HEK293 (cell line): ENCODE data around the gene FOXRED1.

Experiments
- CTCF ChIA-PET: fragments of 350-600 bp; formaldehyde crosslinking; extraction: SDS; loops from one replicate; lab custom pipeline; 2021; ENCODE audit warnings: antibody characterized with exemption; lab: Yijun Ruan, JAX
- POLR2A ChIA-PET: fragments of 300-600 bp; formaldehyde crosslinking; extraction: SDS; loops from one replicate; lab custom pipeline; 2020; ENCODE audit warnings: antibody characterized with exemption, inconsistent platforms; lab: Yijun Ruan, JAX
- H3K27ac ChIP-seq: fragments of 200-500 bp; sonication (Bioruptor generic); 2 replicates; pipeline ENCODE4 v1.5.1; 2014; ENCODE audit warnings: low read depth, low read length, control low read depth, inconsistent platforms; ENCODE audit errors: extremely low read depth
- H3K36me3 ChIP-seq, 2 experiments: fragments of 200-500 bp in 1 of 2; sonication (Bioruptor generic) in 1 of 2; 1 replicate in 1 of 2; 2 replicates in 1 of 2; pipeline ENCODE4 v1.5.1; 2014 to 2017; ENCODE audit warnings: inconsistent platforms in 2 of 2, low read length in 2 of 2; ENCODE audit not compliant: control insufficient read depth in 2 of 2, insufficient read depth in 1 of 2
- H3K4me1 ChIP-seq: fragments of 200-500 bp; sonication (Bioruptor generic); 2 replicates; pipeline ENCODE4 v1.5.1; 2014; ENCODE audit warnings: mild to moderate bottlenecking, low read length, inconsistent platforms; ENCODE audit not compliant: control insufficient read depth, insufficient read depth
- H3K4me3 ChIP-seq: 2 replicates; pipeline ENCODE4 v1.5.1; 2011; ENCODE audit warnings: low read depth, mild to moderate bottlenecking, control low read depth, low read length, moderate library complexity
- H3K9me3 ChIP-seq: fragments of 200-500 bp; sonication (Bioruptor generic); 2 replicates; pipeline ENCODE4 v1.5.1; 2014; ENCODE audit warnings: low read depth, low read length, inconsistent platforms; ENCODE audit not compliant: control insufficient read depth, insufficient read depth
- GLIS1 ChIP-seq: fragments of 450-650 bp; formaldehyde crosslinking; IDR thresholded peaks from 2 replicates; pipeline ENCODE4 v1.5.1; 2016; ENCODE audit warnings: missing biosample characterization, missing genetic modification characterization
- KLF1 ChIP-seq: fragments of 450-650 bp; formaldehyde crosslinking; IDR thresholded peaks from 2 replicates; pipeline ENCODE4 v1.5.1; 2016; ENCODE audit warnings: missing biosample characterization, missing genetic modification characterization
- KLF8 ChIP-seq: fragments of 450-650 bp; formaldehyde crosslinking; IDR thresholded peaks from 2 replicates; pipeline ENCODE4 v1.5.1; 2016; ENCODE audit warnings: missing biosample characterization, missing genetic modification characterization
- TCF7L2 ChIP-seq: IDR thresholded peaks from 2 replicates; pipeline ENCODE4 v1.6.1; 2011; ENCODE audit warnings: low read depth, mild to moderate bottlenecking, inconsistent platforms, low read length, moderate library complexity, borderline replicate concordance
- ZBTB1 ChIP-seq: fragments of 450-650 bp; formaldehyde crosslinking; IDR thresholded peaks from 2 replicates; pipeline ENCODE4 v1.5.1; 2016; ENCODE audit warnings: missing biosample characterization, missing genetic modification characterization
- ZBTB44 ChIP-seq: fragments of 450-650 bp; IDR thresholded peaks from 2 replicates; pipeline ENCODE4 v1.5.1; 2018; ENCODE audit warnings: missing biosample characterization, mild to moderate bottlenecking, missing genetic modification characterization
- ZBTB49 ChIP-seq: fragments of 450-650 bp; formaldehyde crosslinking; IDR thresholded peaks from 2 replicates; pipeline ENCODE4 v1.5.1; 2016; ENCODE audit warnings: missing biosample characterization, missing genetic modification characterization, low read depth
- ZNF23 ChIP-seq: fragments of 450-650 bp; formaldehyde crosslinking; IDR thresholded peaks from 2 replicates; pipeline ENCODE4 v1.5.1; 2016; ENCODE audit warnings: missing biosample characterization, missing genetic modification characterization, borderline replicate concordance
- ZNF341 ChIP-seq: fragments of 450-650 bp; formaldehyde crosslinking; IDR thresholded peaks from 2 replicates; pipeline ENCODE4; 2016; ENCODE audit warnings: low read depth, missing biosample characterization, missing genetic modification characterization
- ZNF416 ChIP-seq: fragments of 450-650 bp; formaldehyde crosslinking; IDR thresholded peaks from 2 replicates; pipeline ENCODE4 v1.5.1; 2016; ENCODE audit warnings: missing biosample characterization, missing genetic modification characterization
- ZNF645 ChIP-seq: fragments of 450-650 bp; formaldehyde crosslinking; IDR thresholded peaks from 2 replicates; pipeline ENCODE4; 2016; ENCODE audit warnings: missing biosample characterization, missing genetic modification characterization
- ZSCAN23 ChIP-seq: fragments of 450-650 bp; formaldehyde crosslinking; IDR thresholded peaks from 2 replicates; pipeline ENCODE4 v1.5.1; 2016; ENCODE audit warnings: missing biosample characterization, missing genetic modification characterization
- ZXDB ChIP-seq: fragments of 450-650 bp; formaldehyde crosslinking; IDR thresholded peaks from 2 replicates; pipeline ENCODE4 v1.5.1; 2016; ENCODE audit warnings: missing biosample characterization, missing genetic modification characterization

The FOXRED1 gene

DNA sequence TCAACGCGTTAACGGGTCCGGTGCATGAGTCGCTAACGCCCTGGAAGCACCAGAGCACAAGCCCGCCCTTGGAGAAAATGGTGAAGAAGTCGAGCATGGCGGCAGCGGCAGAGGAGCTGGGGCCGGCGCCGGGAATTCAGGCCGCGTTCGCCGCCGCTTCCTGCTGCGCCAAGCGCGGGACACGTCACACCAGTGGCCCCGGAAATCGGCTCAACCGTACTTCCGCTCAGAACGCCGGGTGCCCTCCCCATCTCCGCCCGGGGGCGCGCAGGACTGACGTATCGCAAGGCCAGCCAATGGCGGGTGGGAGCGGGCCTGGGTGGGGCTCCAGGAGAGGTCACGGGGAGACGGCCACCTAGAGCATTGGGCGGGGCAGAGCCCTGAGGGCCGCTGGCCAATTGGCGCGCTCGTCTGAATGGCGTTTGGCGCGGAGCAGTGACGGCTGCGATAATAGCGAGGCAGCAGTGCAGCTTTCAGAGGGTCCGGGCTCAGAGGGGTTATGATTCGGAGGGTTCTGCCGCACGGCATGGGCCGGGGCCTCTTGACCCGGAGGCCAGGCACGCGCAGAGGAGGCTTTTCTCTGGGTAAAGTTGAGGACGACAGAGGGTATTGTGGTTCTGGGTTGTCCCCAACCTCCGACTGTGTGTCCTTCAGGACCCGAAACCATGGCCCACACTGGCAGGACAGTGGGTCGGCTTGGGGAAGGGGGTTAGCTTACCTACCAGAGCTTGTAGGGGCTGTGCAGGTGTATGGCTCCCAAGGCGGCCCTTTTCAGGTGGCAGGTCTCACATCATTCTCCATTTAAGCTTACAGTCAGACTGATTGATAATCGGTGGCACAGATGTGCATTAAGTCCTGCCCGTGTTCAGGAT lies at the start of gene FOXRED1, which contains the start of gene SRPRA (continued):
- no peak for TF ChIP-seq ZNF645 (tag by site-specific recombination)

GRCh38 chr11:126219547-126219946 lies 49.4 kb upstream of the FOXRED1 start:
- ChIA-PET POLR2A (interaction anchor here (1.0 kb wide), 1 partner anchor 49 kb away, joined by 3 read pairs; the partner anchor contains the start of genes FOXRED1 and SRPRA), CTCF (interaction anchor here (1.3 kb wide), 1 partner anchor 297 kb away, joined by 4 read pairs; no protein-coding TSS in a partner anchor)
- no peaks in the 10 kb centered on the region for H3K9me3 ChIP-seq
- H3K4me3 ChIP-seq = no peak overlapping the region
- no peak for TF ChIP-seq ZXDB (tag by site-specific recombination)
- peak; percentile 75 for TF ChIP-seq ZNF341 (tag by site-specific recombination)
- no peak for TF ChIP-seq ZBTB1 (tag by site-specific recombination)
- no peak for TF ChIP-seq KLF8 (tag by site-specific recombination)
- TF ChIP-seq ZBTB44 (tag by site-specific recombination) = no peak
- TF ChIP-seq ZNF416 (tag by site-specific recombination) = no peak
- no peak for TF ChIP-seq TCF7L2
- no peaks in the 10 kb centered on the region for H3K36me3 ChIP-seq
- no peak overlapping the region for H3K27ac ChIP-seq
- H3K4me1 ChIP-seq = peaks cover 5% of the 10 kb centered on the region; the same call in 1 of the 2 replicates

- CTCF ChIA-PET = no interaction called here
These were observed 44.2 kb upstream of the FOXRED1 start for GRCh38 chr11:126224647-126225294.

More at GRCh38 chr11:126224647-126225294, 44.2 kb upstream of the FOXRED1 start:
- Histone ChIP-seq H3K27ac (no peak overlapping the region), H3K4me1 (no peaks in the 10 kb centered on the region)
- TF ChIP-seq KLF1 (tag by site-specific recombination) (no peak), ZBTB49 (tag by site-specific recombination) (no peak), ZSCAN23 (tag by site-specific recombination) (no peak), ZNF23 (tag by site-specific recombination) (no peak), GLIS1 (tag by site-specific recombination) (no peak)
- TF ChIP-seq, all 188 proteins: peak for 0
- H3K36me3 ChIP-seq = peaks cover 0 to 1% of the 10 kb centered on the region in 2 experiments; a peak in 1 of 3 replicates
- H3K9me3 ChIP-seq = no peaks in the 10 kb centered on the region
- H3K4me3 ChIP-seq = no peak overlapping the region
- POLR2A ChIA-PET = interaction anchor here (0.8 kb wide), 1 partner anchor 44 kb away, joined by 3 read pairs; the partner anchor contains the start of genes FOXRED1 and SRPRA
